Endothelial cell (in vitro differentiated cells): Measurements from ENCODE around the gene CMTM2. TPM values are rescaled to one million over a fixed set of nuclear protein-coding genes. Genes with fewer than 3 reads are reported as not detected.

ENCODE experiments used
- DNase-seq: peaks from one replicate; pipeline ENCODE4 v3.0.0; 2021; ENCODE audit warnings: low spot score
- H3K27ac Mint-ChIP-seq: one replicate; pipeline ENCODE4 v1.8.0; 2021; ENCODE audit warnings: mixed read lengths, inconsistent platforms; ENCODE audit not compliant: unreplicated experiment
- H3K27me3 Mint-ChIP-seq: one replicate; pipeline ENCODE4 v1.8.0; 2021; ENCODE audit warnings: mild to moderate bottlenecking, moderate library complexity, mixed read lengths, inconsistent platforms; ENCODE audit not compliant: unreplicated experiment
- H3K36me3 Mint-ChIP-seq: one replicate; pipeline ENCODE4 v1.8.0; 2021; ENCODE audit warnings: mild to moderate bottlenecking, low read depth, mixed read lengths, inconsistent platforms; ENCODE audit not compliant: unreplicated experiment
- H3K4me1 Mint-ChIP-seq: one replicate; pipeline ENCODE4 v1.8.0; 2021; ENCODE audit warnings: mild to moderate bottlenecking, mixed read lengths, inconsistent platforms; ENCODE audit not compliant: unreplicated experiment
- H3K4me3 Mint-ChIP-seq: one replicate; pipeline ENCODE4 v1.8.0; 2021; ENCODE audit warnings: mild to moderate bottlenecking, mixed read lengths, inconsistent platforms; ENCODE audit not compliant: unreplicated experiment
- H3K9me3 Mint-ChIP-seq: one replicate; pipeline ENCODE4 v1.8.0; 2021; ENCODE audit warnings: mixed read lengths, inconsistent platforms; ENCODE audit not compliant: unreplicated experiment
- total RNA-seq: library from RNA; stranded (reverse); fragmentation: NEBNext Ultra II Directional; extraction: Animal tissue kit (Norgen Biotek cat#: 25700); gene quantifications from one replicate; pipeline ENCODE4 v1.2.1, GENCODE V29; 2021; ENCODE audit not compliant: unreplicated experiment
- TF ChIP-seq, protein P1 (sequence below): fragments of 200-600 bp; sonication (generic); IDR thresholded peaks from one replicate; pipeline ENCODE4 v1.5.0; 2021; ENCODE audit warnings: antibody characterized with exemption; ENCODE audit not compliant: unreplicated experiment

Gene CMTM2
- total RNA-seq, 1 donor from 2014 or later = 2.1 TPM

DNA sequence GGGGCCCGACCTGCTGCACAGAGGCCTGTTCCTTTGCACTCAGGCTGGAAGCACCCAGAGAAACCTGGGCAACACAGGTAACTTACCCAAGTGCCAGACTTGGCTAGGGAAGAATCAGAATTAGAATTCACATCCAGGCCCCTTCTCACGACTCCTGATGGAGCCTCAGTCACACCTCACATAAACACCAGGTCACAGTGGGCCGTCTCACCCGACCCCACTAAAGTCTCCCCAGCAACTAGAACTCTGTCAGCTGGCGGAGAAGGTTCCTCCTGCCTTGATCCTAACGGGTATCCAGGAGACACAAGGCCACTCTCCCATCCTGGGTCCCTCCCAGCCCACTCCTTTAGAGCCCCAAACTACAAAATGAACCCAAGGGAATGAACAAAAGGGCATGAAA is 35.7 kb upstream of the CMTM2 start:
- Mint-ChIP-seq H3K27ac (no peak overlapping the region), H3K27me3 (peaks cover 3% of the 10 kb centered on the region)
- TF ChIP-seq, protein P1, sequence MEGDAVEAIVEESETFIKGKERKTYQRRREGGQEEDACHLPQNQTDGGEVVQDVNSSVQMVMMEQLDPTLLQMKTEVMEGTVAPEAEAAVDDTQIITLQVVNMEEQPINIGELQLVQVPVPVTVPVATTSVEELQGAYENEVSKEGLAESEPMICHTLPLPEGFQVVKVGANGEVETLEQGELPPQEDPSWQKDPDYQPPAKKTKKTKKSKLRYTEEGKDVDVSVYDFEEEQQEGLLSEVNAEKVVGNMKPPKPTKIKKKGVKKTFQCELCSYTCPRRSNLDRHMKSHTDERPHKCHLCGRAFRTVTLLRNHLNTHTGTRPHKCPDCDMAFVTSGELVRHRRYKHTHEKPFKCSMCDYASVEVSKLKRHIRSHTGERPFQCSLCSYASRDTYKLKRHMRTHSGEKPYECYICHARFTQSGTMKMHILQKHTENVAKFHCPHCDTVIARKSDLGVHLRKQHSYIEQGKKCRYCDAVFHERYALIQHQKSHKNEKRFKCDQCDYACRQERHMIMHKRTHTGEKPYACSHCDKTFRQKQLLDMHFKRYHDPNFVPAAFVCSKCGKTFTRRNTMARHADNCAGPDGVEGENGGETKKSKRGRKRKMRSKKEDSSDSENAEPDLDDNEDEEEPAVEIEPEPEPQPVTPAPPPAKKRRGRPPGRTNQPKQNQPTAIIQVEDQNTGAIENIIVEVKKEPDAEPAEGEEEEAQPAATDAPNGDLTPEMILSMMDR = no peak

DNA sequence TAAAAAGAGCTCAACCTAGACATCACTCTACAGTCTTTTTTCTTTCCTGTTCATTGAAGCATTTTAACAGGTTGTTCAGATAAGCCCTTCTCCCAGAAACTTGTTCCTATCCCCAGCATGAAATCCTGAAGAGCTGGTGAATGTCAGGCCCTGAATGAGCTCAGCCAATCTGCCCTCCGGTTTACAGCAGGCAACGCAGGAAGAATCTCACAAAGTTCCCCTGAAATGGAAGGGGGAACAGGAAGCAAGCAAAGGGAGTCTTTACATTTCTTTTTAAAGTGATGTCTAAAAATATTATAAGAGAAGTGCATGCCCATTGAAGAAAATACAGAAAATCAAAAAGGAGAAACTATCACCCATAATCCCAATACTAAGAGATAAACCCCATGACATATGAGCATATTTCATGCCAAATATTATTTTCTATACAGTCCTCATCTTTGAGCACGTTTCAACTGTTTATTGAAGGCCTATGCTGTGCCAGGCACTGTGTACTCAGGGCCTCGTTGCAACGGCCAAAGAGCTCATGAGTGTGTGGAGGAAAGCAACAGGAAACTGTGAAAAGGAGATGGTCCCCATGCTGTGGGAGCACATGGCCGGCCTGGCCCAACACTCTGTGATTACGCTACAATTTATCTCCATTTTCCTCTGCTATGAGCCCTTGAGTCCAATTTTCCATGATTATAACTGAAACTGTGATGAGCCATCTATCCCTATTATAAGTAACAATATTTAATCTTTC is 35.1 kb upstream of the CMTM2 start:
- no peak for DNase-seq
- H3K27me3 Mint-ChIP-seq = peaks cover 7% of the 10 kb centered on the region
- H3K9me3 Mint-ChIP-seq = no peaks in the 10 kb centered on the region
- TF ChIP-seq, protein P1 = no peak
- H3K27ac Mint-ChIP-seq = no peak overlapping the region
- no peak overlapping the region for H3K4me3 Mint-ChIP-seq
- peaks cover 13% of the 10 kb centered on the region for H3K36me3 Mint-ChIP-seq
- H3K4me1 Mint-ChIP-seq = peaks cover 27% of the 10 kb centered on the region

More for the DNA sequence above, 35.7 kb upstream of the CMTM2 start:
- Mint-ChIP-seq H3K4me3 (no peak overlapping the region), H3K4me1 (peaks cover 20% of the 10 kb centered on the region), H3K9me3 (no peaks in the 10 kb centered on the region), H3K36me3 (peaks cover 6% of the 10 kb centered on the region)
- no peak for DNase-seq

DNA sequence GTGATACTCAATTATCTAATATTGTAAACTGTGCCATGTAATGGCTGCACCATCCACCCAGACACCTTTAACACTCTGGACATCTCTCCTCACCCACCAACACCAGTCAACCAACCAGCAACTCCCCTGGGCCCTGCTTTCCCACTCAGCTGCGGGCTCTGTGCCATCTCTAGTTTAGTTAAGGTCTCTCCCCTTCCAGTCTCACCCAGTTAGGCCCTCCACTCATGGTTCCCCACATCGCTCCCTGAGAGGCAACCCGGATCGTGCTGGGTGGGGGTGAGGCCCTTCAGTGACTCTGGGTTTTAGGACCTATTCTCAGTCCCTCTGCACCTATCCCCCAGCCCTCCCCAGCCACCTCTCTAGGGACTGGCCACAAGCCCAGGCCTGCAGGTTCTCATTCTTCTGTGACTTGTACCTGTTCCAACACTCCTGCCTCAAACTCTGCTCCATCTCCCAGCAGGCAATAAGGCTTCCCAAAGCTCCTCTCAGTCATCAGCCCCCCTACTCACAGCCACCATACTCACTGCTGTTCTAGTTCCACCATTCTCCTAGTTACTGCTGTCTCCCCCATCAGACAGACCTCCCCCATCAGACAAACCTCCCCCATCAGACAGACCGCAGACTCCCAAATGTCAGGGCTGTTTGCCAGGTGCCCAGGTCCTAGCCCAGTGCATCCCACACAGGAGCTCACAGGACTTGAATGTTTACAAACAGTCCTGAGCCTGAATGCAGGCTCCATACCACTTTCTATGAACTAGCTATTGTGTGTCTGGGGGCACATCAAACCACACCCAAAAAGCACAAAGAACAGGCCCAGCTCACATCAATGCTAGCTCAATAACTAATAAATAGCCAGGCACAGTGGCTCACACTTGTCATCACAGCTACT is 31.9 kb upstream of the CMTM2 start:
- Mint-ChIP-seq H3K27ac (no peak overlapping the region), H3K27me3 (peaks cover 9% of the 10 kb centered on the region), H3K4me1 (peaks cover 39% of the 10 kb centered on the region), H3K4me3 (no peak overlapping the region), H3K9me3 (no peaks in the 10 kb centered on the region), H3K36me3 (peaks cover 16% of the 10 kb centered on the region)
- TF ChIP-seq, protein P1 = no peak
- DNase-seq = no peak

DNA sequence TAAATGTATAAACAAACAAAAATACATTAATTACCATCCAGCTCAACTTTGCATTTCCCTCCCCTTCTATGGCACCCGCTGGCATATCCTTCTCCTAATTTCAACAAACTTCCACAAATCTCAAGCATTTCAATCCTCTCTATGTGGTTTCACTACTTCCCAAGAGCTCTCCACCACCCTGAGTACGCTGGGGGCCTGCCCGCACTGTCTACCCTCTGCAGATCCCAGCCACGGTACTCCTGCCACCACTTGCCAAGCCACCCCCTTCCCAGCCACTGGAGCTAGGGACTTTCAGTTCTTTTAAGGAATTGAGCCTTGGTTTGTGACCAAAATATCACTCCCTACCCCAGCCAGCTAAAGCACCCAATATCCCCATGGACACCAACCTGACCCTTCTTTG is 31.2 kb upstream of the CMTM2 start:
- TF ChIP-seq, protein P1 = no peak
- DNase-seq = no peak
- peak overlapping the region; percentile 54 for H3K27ac Mint-ChIP-seq
- H3K9me3 Mint-ChIP-seq = no peaks in the 10 kb centered on the region
- H3K4me1 Mint-ChIP-seq = peaks cover 42% of the 10 kb centered on the region
- H3K4me3 Mint-ChIP-seq = peak overlapping the region; percentile 75
- H3K27me3 Mint-ChIP-seq = peaks cover 9% of the 10 kb centered on the region
- H3K36me3 Mint-ChIP-seq = peaks cover 17% of the 10 kb centered on the region

DNA sequence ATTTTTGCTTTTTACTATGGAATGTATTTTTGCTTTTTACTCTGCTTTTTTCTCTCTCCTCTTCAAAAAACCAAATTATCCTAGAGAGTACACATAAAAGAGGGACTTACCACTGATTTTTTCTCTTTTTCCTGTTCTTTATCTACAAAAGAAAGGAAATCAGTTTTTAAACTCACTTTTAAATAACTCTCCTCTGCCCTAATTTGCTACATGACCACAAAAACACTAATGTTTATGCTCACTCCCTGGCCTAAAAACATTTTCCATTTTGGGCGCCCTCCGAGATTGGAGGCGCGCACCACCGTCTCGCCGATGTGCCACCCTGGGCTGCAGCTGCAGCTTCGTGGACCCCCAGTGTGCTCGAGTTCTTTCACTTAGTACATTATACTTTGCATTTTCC is 30.4 kb upstream of the CMTM2 start:
- H3K27me3 Mint-ChIP-seq = peaks cover 9% of the 10 kb centered on the region
- H3K4me1 Mint-ChIP-seq = peaks cover 49% of the 10 kb centered on the region
- TF ChIP-seq, protein P1 = no peak
- no peak for DNase-seq
- peak overlapping the region; percentile 75 for H3K4me3 Mint-ChIP-seq
- H3K27ac Mint-ChIP-seq = peak overlapping the region; percentile 54
- H3K9me3 Mint-ChIP-seq = no peaks in the 10 kb centered on the region
- H3K36me3 Mint-ChIP-seq = peaks cover 22% of the 10 kb centered on the region
